SK-N-SH (cell line): ENCODE results near the gene NIF3L1.

Experiments
- POLR2AphosphoS5 ChIP-seq: IDR thresholded peaks from 2 replicates; pipeline ENCODE4 v1.6.1; 2012; ENCODE audit warnings: low read depth, low read length
- TF ChIP-seq, protein P1 (sequence below): fragments of 200-600 bp; sonication (generic); IDR thresholded peaks from 2 replicates; pipeline ENCODE4 v1.6.1; 2017; ENCODE audit warnings: antibody characterized with exemption, mild to moderate bottlenecking, moderate library complexity

DNA sequence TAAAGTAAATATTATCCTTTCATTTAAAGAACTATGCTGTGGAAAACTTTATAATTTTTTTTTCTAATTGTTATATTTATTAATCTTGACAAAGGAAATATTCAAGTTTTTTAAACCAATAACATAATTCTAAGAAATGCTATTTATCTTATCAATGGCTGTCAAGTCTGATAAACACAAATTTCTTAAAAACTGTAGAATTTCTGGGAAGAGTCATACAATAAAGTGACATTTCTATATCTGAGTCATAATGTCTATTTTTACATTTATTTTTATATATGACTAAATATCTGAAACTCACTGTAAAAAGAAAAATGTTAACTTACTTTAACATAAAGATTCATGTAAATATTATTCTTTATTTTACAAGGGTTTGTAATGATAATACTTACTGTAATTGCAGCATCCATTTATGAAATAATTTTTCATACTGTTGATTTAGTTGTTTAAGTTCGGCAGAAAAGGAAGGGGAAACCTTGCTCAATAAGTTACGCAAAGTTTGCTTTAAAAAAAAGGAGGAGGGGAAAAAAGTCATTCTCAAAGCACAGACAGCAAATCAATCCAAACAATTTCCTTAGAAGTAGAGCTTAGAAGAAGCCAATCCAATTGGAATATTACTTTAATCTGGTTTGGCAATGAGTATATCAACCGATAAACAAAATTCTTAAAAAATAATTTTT lies 41.9 kb downstream of the NIF3L1 start:
- TF ChIP-seq, protein P1, sequence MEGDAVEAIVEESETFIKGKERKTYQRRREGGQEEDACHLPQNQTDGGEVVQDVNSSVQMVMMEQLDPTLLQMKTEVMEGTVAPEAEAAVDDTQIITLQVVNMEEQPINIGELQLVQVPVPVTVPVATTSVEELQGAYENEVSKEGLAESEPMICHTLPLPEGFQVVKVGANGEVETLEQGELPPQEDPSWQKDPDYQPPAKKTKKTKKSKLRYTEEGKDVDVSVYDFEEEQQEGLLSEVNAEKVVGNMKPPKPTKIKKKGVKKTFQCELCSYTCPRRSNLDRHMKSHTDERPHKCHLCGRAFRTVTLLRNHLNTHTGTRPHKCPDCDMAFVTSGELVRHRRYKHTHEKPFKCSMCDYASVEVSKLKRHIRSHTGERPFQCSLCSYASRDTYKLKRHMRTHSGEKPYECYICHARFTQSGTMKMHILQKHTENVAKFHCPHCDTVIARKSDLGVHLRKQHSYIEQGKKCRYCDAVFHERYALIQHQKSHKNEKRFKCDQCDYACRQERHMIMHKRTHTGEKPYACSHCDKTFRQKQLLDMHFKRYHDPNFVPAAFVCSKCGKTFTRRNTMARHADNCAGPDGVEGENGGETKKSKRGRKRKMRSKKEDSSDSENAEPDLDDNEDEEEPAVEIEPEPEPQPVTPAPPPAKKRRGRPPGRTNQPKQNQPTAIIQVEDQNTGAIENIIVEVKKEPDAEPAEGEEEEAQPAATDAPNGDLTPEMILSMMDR = no peak
- no peak for TF ChIP-seq POLR2AphosphoS5
